ENCODE data around the gene LAMA3. TPM values are rescaled to one million over a fixed set of nuclear protein-coding genes. Genes with fewer than 3 reads are reported as not detected.

The LAMA3 gene
- total RNA-seq, 1 experiment from 2014 or later, result 34.6 TPM

GRCh38 chr18:23849141-23849540 lies 159.9 kb downstream of the LAMA3 start:
- H3K4me3 ChIP-seq (ENCODE audit: low read depth, low read length), result no peak overlapping the region
- H3K27ac Mint-ChIP-seq (ENCODE audit: unreplicated experiment), result peak overlapping the region; percentile 55
- no peak for DNase-seq
- 0 out of 2 replicates have a peak, but pooled peaks cover 4% of the 10 kb centered on the region for H3K4me1 ChIP-seq
- ChIA-PET POLR2A (no interaction called here), CTCF (no interaction called here)
- peaks cover 1% of the 10 kb centered on the region; the same call in 1 of the 2 replicates for H3K36me3 ChIP-seq (ENCODE audit: control insufficient read depth, insufficient read depth, low read length)
- H3K27me3 Mint-ChIP-seq (ENCODE audit: insufficient read depth, unreplicated experiment), result no peaks in the 10 kb centered on the region
- no peaks in the 10 kb centered on the region for H3K9me3 Mint-ChIP-seq (ENCODE audit: unreplicated experiment)
- H3K9me3 ChIP-seq, result no peaks in the 10 kb centered on the region
- intact Hi-C loops (cut with micrococcal nuclease; ENCODE audit: unreplicated experiment), result no loop called here
- peaks cover 7% of the 10 kb centered on the region for H3K4me1 Mint-ChIP-seq (ENCODE audit: low read depth, unreplicated experiment)
- BruUV-seq (replicated peaks), result no TSS peak
- peaks cover 20% of the 10 kb centered on the region for H3K36me3 Mint-ChIP-seq (ENCODE audit: insufficient read depth, unreplicated experiment)
- no peak overlapping the region for H3K4me3 Mint-ChIP-seq (ENCODE audit: unreplicated experiment)
- no peaks in the 10 kb centered on the region for H3K27me3 ChIP-seq (replicated peaks; ENCODE audit: control insufficient read depth, insufficient read depth, low read length)
- TF ChIP-seq CTCF (IDR thresholded peaks at IDR 0.05; ENCODE audit: insufficient read depth in 1 of 2, low read depth in 1 of 2, low read length in 1 of 2, severe bottlenecking in 1 of 2, unreplicated experiment in 1 of 2), result no peak

DNA sequence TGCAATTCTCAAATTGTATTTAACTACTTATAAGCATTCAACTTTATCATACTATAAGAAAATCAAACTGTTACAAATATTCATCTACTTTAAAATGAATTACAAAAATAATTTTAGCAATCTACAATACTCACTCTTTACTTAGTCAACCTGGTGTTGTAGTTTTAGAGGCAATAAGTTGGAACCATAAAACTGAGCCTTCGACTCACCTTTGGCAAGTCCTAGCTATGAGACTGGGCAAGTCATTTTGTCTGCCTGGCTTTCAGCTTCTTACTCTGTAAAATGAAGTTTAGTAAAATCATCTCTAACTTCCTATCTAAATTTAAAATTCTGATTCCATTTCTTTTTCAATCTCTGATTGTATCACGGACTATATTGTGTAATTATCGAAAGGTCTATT lies 161.0 kb downstream of the LAMA3 start:
- no peaks in the 10 kb centered on the region for H3K9me3 Mint-ChIP-seq (ENCODE audit: unreplicated experiment)
- ChIA-PET POLR2A (no interaction called here), CTCF (no interaction called here)

DNA sequence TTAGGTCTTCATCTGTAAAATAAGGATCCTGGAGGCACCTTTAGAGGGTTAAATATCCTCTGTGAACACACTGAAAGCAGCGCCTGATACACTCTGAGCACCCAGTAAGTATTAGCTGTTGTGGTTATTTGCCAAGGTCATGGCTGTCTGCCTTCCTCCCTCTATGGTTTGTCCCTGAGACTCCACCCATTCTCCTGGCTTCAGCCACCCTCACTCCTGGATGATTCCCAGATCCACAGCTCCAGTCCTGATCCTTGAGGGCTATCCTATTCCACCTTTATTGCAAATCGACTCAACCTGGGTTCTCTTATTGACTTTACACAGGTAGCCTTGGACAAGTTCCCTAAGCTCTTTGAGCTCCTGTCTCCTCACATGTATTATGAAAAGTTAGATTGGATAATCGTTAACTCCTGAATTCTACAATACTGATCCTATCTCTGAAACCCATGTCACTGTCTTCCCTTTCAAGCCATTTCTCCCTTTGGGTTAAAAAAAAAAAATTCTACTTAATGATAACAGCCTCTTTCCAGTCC lies 162.3 kb downstream of the LAMA3 start:
- peaks cover 7% of the 10 kb centered on the region for H3K4me1 Mint-ChIP-seq (ENCODE audit: low read depth, unreplicated experiment)
- Histone ChIP-seq H3K36me3 (ENCODE audit: control insufficient read depth, insufficient read depth, low read length) (peaks cover 1% of the 10 kb centered on the region; the same call in 1 of the 2 replicates), H3K4me3 (ENCODE audit: low read depth, low read length) (no peak overlapping the region), H3K4me1 (no peaks in the 10 kb centered on the region), H3K9me3 (no peaks in the 10 kb centered on the region), H3K27me3 (replicated peaks; ENCODE audit: control insufficient read depth, insufficient read depth, low read length) (no peaks in the 10 kb centered on the region)
- H3K4me3 Mint-ChIP-seq (ENCODE audit: unreplicated experiment), result no peak overlapping the region
- ChIA-PET POLR2A (interaction anchor here (0.6 kb wide), 1 partner anchor 75 kb away, joined by 3 read pairs; no protein-coding TSS in a partner anchor), CTCF (no interaction called here)
- TF ChIP-seq CTCF (IDR thresholded peaks at IDR 0.05; ENCODE audit: insufficient read depth in 1 of 2, low read depth in 1 of 2, low read length in 1 of 2, severe bottlenecking in 1 of 2, unreplicated experiment in 1 of 2), result no peak
- no peak overlapping the region for H3K27ac Mint-ChIP-seq (ENCODE audit: unreplicated experiment)
- H3K36me3 Mint-ChIP-seq (ENCODE audit: insufficient read depth, unreplicated experiment), result peaks cover 27% of the 10 kb centered on the region
- no peaks in the 10 kb centered on the region for H3K27me3 Mint-ChIP-seq (ENCODE audit: insufficient read depth, unreplicated experiment)
- no TSS peak for BruUV-seq (replicated peaks)
- intact Hi-C loops (cut with micrococcal nuclease; ENCODE audit: unreplicated experiment), result no loop called here
- H3K9me3 Mint-ChIP-seq (ENCODE audit: unreplicated experiment), result no peaks in the 10 kb centered on the region
- DNase-seq, result no peak

More for the DNA sequence above, 161.0 kb downstream of the LAMA3 start:
- peaks cover 7% of the 10 kb centered on the region for H3K4me1 Mint-ChIP-seq (ENCODE audit: low read depth, unreplicated experiment)
- no TSS peak for BruUV-seq (replicated peaks)
- TF ChIP-seq CTCF (IDR thresholded peaks at IDR 0.05; ENCODE audit: insufficient read depth in 1 of 2, low read depth in 1 of 2, low read length in 1 of 2, severe bottlenecking in 1 of 2, unreplicated experiment in 1 of 2), result no peak
- Histone ChIP-seq H3K4me3 (ENCODE audit: low read depth, low read length) (no peak overlapping the region), H3K36me3 (ENCODE audit: control insufficient read depth, insufficient read depth, low read length) (peaks cover 1% of the 10 kb centered on the region; the same call in 1 of the 2 replicates), H3K4me1 (no peaks in the 10 kb centered on the region), H3K27me3 (replicated peaks; ENCODE audit: control insufficient read depth, insufficient read depth, low read length) (no peaks in the 10 kb centered on the region), H3K9me3 (no peaks in the 10 kb centered on the region)
- peaks cover 25% of the 10 kb centered on the region for H3K36me3 Mint-ChIP-seq (ENCODE audit: insufficient read depth, unreplicated experiment)
- H3K4me3 Mint-ChIP-seq (ENCODE audit: unreplicated experiment), result no peak overlapping the region
- intact Hi-C loops (cut with micrococcal nuclease; ENCODE audit: unreplicated experiment), result no loop called here
- H3K27ac Mint-ChIP-seq (ENCODE audit: unreplicated experiment), result no peak overlapping the region
- no peaks in the 10 kb centered on the region for H3K27me3 Mint-ChIP-seq (ENCODE audit: insufficient read depth, unreplicated experiment)
- DNase-seq, result no peak
